ENCODE measurements around the gene PEX26. TPM values are rescaled to one million over a fixed set of nuclear protein-coding genes. Genes with fewer than 3 reads are reported as not detected.

The PEX26 gene
- total and polyA plus RNA-seq, 4 donors = 3.5 to 21.0 (median 16.9) TPM

DNA sequence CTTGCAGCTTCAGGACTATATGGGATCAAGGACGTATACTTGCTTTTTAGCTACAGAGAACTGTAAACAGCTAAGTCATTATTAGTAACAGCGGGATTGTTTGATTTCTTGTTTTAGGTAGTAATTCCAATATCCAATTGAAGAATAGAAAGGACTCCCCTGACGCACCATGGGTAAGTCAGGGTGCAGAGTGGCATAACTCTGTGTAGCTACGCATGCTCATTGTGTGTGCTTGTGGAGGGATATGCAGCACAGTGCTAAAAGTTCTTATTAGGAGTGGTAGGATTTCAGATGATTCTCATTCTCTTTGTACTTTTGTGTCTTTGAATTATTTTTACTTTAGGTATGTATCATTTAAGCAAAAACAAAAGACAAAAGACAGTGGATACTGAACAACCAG lies 7.7 kb upstream of the PEX26 start:
- TF ChIP-seq NR2F2 (IDR thresholded peaks at IDR 0.05) (no peak), RAD21 (IDR thresholded peaks at IDR 0.05) (no peak), YY1 (IDR thresholded peaks at IDR 0.05) (no peak), JUND (IDR thresholded peaks at IDR 0.05) (no peak), TAF1 (conservative IDR thresholded peaks at IDR 0.05) (no peak), RXRA (IDR thresholded peaks at IDR 0.05) (no peak), HNF4G (IDR thresholded peaks at IDR 0.05) (no peak), HNF4A (conservative IDR thresholded peaks at IDR 0.05) (no peak), SP1 (IDR thresholded peaks at IDR 0.05) (no peak), EGR1 (IDR thresholded peaks at IDR 0.05; ENCODE audit: low read depth in 2 of 2) (no peak), FOXA1 (IDR thresholded peaks at IDR 0.05) (no peak), FOXA2 (IDR thresholded peaks at IDR 0.05) (no peak), GABPA (IDR thresholded peaks at IDR 0.05 in 1 of 2, conservative IDR thresholded peaks at IDR 0.05 in 1 of 2) (no peak)
- TF ChIP-seq, protein P1, sequence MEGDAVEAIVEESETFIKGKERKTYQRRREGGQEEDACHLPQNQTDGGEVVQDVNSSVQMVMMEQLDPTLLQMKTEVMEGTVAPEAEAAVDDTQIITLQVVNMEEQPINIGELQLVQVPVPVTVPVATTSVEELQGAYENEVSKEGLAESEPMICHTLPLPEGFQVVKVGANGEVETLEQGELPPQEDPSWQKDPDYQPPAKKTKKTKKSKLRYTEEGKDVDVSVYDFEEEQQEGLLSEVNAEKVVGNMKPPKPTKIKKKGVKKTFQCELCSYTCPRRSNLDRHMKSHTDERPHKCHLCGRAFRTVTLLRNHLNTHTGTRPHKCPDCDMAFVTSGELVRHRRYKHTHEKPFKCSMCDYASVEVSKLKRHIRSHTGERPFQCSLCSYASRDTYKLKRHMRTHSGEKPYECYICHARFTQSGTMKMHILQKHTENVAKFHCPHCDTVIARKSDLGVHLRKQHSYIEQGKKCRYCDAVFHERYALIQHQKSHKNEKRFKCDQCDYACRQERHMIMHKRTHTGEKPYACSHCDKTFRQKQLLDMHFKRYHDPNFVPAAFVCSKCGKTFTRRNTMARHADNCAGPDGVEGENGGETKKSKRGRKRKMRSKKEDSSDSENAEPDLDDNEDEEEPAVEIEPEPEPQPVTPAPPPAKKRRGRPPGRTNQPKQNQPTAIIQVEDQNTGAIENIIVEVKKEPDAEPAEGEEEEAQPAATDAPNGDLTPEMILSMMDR (IDR thresholded peaks at IDR 0.05; ENCODE audit: low read depth, low read length, missing input control) = no peak
- TF ChIP-seq, protein P2, sequence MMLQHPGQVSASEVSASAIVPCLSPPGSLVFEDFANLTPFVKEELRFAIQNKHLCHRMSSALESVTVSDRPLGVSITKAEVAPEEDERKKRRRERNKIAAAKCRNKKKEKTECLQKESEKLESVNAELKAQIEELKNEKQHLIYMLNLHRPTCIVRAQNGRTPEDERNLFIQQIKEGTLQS (IDR thresholded peaks at IDR 0.05) = no peak
- TF ChIP-seq, protein P3, sequence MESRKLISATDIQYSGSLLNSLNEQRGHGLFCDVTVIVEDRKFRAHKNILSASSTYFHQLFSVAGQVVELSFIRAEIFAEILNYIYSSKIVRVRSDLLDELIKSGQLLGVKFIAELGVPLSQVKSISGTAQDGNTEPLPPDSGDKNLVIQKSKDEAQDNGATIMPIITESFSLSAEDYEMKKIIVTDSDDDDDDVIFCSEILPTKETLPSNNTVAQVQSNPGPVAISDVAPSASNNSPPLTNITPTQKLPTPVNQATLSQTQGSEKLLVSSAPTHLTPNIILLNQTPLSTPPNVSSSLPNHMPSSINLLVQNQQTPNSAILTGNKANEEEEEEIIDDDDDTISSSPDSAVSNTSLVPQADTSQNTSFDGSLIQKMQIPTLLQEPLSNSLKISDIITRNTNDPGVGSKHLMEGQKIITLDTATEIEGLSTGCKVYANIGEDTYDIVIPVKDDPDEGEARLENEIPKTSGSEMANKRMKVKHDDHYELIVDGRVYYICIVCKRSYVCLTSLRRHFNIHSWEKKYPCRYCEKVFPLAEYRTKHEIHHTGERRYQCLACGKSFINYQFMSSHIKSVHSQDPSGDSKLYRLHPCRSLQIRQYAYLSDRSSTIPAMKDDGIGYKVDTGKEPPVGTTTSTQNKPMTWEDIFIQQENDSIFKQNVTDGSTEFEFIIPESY (IDR thresholded peaks at IDR 0.05) = no peak
- TF ChIP-seq, protein P4, sequence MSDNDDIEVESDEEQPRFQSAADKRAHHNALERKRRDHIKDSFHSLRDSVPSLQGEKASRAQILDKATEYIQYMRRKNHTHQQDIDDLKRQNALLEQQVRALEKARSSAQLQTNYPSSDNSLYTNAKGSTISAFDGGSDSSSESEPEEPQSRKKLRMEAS (IDR thresholded peaks at IDR 0.05) = no peak
- TF ChIP-seq, protein P5, sequence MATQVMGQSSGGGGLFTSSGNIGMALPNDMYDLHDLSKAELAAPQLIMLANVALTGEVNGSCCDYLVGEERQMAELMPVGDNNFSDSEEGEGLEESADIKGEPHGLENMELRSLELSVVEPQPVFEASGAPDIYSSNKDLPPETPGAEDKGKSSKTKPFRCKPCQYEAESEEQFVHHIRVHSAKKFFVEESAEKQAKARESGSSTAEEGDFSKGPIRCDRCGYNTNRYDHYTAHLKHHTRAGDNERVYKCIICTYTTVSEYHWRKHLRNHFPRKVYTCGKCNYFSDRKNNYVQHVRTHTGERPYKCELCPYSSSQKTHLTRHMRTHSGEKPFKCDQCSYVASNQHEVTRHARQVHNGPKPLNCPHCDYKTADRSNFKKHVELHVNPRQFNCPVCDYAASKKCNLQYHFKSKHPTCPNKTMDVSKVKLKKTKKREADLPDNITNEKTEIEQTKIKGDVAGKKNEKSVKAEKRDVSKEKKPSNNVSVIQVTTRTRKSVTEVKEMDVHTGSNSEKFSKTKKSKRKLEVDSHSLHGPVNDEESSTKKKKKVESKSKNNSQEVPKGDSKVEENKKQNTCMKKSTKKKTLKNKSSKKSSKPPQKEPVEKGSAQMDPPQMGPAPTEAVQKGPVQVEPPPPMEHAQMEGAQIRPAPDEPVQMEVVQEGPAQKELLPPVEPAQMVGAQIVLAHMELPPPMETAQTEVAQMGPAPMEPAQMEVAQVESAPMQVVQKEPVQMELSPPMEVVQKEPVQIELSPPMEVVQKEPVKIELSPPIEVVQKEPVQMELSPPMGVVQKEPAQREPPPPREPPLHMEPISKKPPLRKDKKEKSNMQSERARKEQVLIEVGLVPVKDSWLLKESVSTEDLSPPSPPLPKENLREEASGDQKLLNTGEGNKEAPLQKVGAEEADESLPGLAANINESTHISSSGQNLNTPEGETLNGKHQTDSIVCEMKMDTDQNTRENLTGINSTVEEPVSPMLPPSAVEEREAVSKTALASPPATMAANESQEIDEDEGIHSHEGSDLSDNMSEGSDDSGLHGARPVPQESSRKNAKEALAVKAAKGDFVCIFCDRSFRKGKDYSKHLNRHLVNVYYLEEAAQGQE (IDR thresholded peaks at IDR 0.05) = no peak
- WGBS = 97% methylated on average over 4 of the region's 4 CpGs
- no peak overlapping the region for H3K27ac ChIP-seq (ENCODE audit: low read depth in 1 of 2, low read length in 2 of 2)

More for the DNA sequence above, 7.7 kb upstream of the PEX26 start:
- H3K4me3 ChIP-seq (ENCODE audit: low read depth in 1 of 3, low read length in 3 of 3) = no peak overlapping the region
- H3K27me3 ChIP-seq (ENCODE audit: control insufficient read depth in 4 of 4, insufficient read depth in 4 of 4, low read length in 3 of 4) = no peaks in the 10 kb centered on the region
- H3K4me1 ChIP-seq (ENCODE audit: control insufficient read depth in 4 of 4, insufficient read depth in 4 of 4, low read length in 3 of 4) = peaks cover 0 to 15% (median 3%) of the 10 kb centered on the region in 4 donors
- H3K36me3 ChIP-seq (ENCODE audit: control insufficient read depth in 4 of 4, insufficient read depth in 3 of 4, low read depth in 1 of 4, low read length in 3 of 4) = no peaks in the 10 kb centered on the region
- no peaks in the 10 kb centered on the region for H3K9me3 ChIP-seq (ENCODE audit: control insufficient read depth in 4 of 4, low read length in 3 of 4)
- DNase-seq (ENCODE audit: low spot score) = no peak
- H3K9ac ChIP-seq (ENCODE audit: low read depth in 1 of 2, low read length in 2 of 2) = no peak overlapping the region

Measured in liver (tissue), 9 donors.